ENCODE measurements around the gene DNAH5. TPM values are rescaled to one million over a fixed set of nuclear protein-coding genes. Genes with fewer than 3 reads are reported as not detected.

The DNAH5 gene
- total RNA-seq, 1 donor from 2014 or later = 1.7 TPM

GRCh38 chr5:13909271-13909670 lies 35.2 kb downstream of the DNAH5 start:
- DNase-seq (ENCODE audit: low read depth) = no peak
- H3K4me3 ChIP-seq (ENCODE audit: low read depth, low read length) = no peak overlapping the region
- no peak for TF ChIP-seq CTCF (conservative IDR thresholded peaks at IDR 0.05; ENCODE audit: low read depth, low read length)

- H3K4me3 ChIP-seq (ENCODE audit: low read depth, low read length) = no peak overlapping the region
- no peak for DNase-seq (ENCODE audit: low read depth)
- TF ChIP-seq CTCF (conservative IDR thresholded peaks at IDR 0.05; ENCODE audit: low read depth, low read length) = no peak
Observed at GRCh38 chr5:13898569-13898968, 45.9 kb downstream of the DNAH5 start.

- peak; percentile 8 for TF ChIP-seq CTCF (conservative IDR thresholded peaks at IDR 0.05; ENCODE audit: low read depth, low read length)
- H3K4me3 ChIP-seq (ENCODE audit: low read depth, low read length) = no peak overlapping the region
- no peak for DNase-seq (ENCODE audit: low read depth)
Observed at GRCh38 chr5:13878357-13878756, 66.1 kb downstream of the DNAH5 start.

GRCh38 chr5:13866792-13867191 lies 77.7 kb downstream of the DNAH5 start:
- no peak overlapping the region for H3K4me3 ChIP-seq (ENCODE audit: low read depth, low read length)
- TF ChIP-seq CTCF (conservative IDR thresholded peaks at IDR 0.05; ENCODE audit: low read depth, low read length) = no peak
- DNase-seq (ENCODE audit: low read depth) = no peak

- H3K4me3 ChIP-seq (ENCODE audit: low read depth, low read length) = no peak overlapping the region
- TF ChIP-seq CTCF (conservative IDR thresholded peaks at IDR 0.05; ENCODE audit: low read depth, low read length) = no peak
- peak; percentile 58 for DNase-seq (ENCODE audit: low read depth)
Observed at GRCh38 chr5:13865312-13865711, 79.2 kb downstream of the DNAH5 start.

GRCh38 chr5:13860146-13860545 lies 84.3 kb downstream of the DNAH5 start:
- no peak for TF ChIP-seq CTCF (conservative IDR thresholded peaks at IDR 0.05; ENCODE audit: low read depth, low read length)
- peak overlapping the region; percentile 49 for H3K4me3 ChIP-seq (ENCODE audit: low read depth, low read length)
- DNase-seq (ENCODE audit: low read depth) = peak; percentile 90

GRCh38 chr5:13859270-13860065 lies 85.0 kb downstream of the DNAH5 start:
- no peak overlapping the region for H3K4me3 ChIP-seq (ENCODE audit: low read depth, low read length)
- TF ChIP-seq CTCF (conservative IDR thresholded peaks at IDR 0.05; ENCODE audit: low read depth, low read length) = no peak
- no peak for DNase-seq (ENCODE audit: low read depth)
